Kidney epithelial cell (primary cell): ENCODE results near the gene ZNF560. TPM values are rescaled to one million over a fixed set of nuclear protein-coding genes. Genes with fewer than 3 reads are reported as not detected.

ENCODE experiments used
- DNase-seq: peaks from one replicate; pipeline ENCODE4 v3.0.0-alpha.2; 2010; ENCODE audit warnings: low read depth
- H3K27me3 ChIP-seq: 2 replicates; pipeline ENCODE4 v1.6.0; 2011; ENCODE audit warnings: low read length; ENCODE audit not compliant: control insufficient read depth, insufficient read depth
- H3K36me3 ChIP-seq: 2 replicates; pipeline ENCODE4 v1.5.1; 2011; ENCODE audit warnings: low read length; ENCODE audit not compliant: control insufficient read depth, insufficient read depth
- H3K4me3 ChIP-seq: 2 replicates; pipeline ENCODE4 v1.5.1; 2011; ENCODE audit warnings: low read depth, mild to moderate bottlenecking, control low read depth, low read length
- CTCF ChIP-seq: IDR thresholded peaks from 2 replicates; pipeline ENCODE4 v1.5.1; 2011; ENCODE audit warnings: mild to moderate bottlenecking, moderate library complexity, low read length, control low read depth, inconsistent platforms; ENCODE audit not compliant: insufficient read depth, poor library complexity, severe bottlenecking
- total RNA-seq: library from RNA; depleted of rRNA; stranded (reverse); fragments of >200 nt; gene quantifications from 2 replicates; pipeline ENCODE4 v1.2.3, GENCODE V29; 2015

The ZNF560 gene
- total RNA-seq, 1 donor from 2014 or later: 0.33 TPM

- no peaks in the 10 kb centered on the region for H3K36me3 ChIP-seq
- DNase-seq: no peak
- H3K4me3 ChIP-seq: no peak overlapping the region
- TF ChIP-seq CTCF: no peak
- no peaks in the 10 kb centered on the region for H3K27me3 ChIP-seq
These were observed 11.4 kb downstream of the ZNF560 start for GRCh38 chr19:9487016-9487415.

- no peak for TF ChIP-seq CTCF
- no peak overlapping the region for H3K4me3 ChIP-seq
- H3K27me3 ChIP-seq: no peaks in the 10 kb centered on the region
- no peak for DNase-seq
- no peaks in the 10 kb centered on the region for H3K36me3 ChIP-seq
These were observed 13.3 kb downstream of the ZNF560 start for GRCh38 chr19:9485140-9485539.

DNA sequence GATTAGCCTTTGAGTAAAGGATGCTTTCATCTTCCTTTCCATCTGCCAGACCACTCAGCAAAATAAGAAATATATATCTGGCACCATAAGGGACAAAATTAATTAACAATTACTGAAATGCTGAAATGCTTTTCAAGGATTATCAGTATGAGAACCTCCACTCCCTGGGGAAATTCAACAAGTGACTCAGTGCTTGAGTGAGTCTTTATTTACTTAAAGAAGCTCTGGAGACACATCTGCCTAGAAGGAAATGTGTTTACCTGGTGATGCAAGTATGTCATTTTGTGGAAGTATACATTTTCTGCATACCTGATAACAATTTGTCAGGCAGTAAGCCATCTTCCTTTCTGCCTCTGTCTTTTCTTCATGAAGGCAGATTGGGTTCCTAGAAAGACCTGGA, 23.4 kb downstream of the ZNF560 start:
- no peak for TF ChIP-seq CTCF
- Histone ChIP-seq H3K4me3 (no peak overlapping the region), H3K36me3 (no peaks in the 10 kb centered on the region), H3K27me3 (no peaks in the 10 kb centered on the region)
- DNase-seq: no peak

DNA sequence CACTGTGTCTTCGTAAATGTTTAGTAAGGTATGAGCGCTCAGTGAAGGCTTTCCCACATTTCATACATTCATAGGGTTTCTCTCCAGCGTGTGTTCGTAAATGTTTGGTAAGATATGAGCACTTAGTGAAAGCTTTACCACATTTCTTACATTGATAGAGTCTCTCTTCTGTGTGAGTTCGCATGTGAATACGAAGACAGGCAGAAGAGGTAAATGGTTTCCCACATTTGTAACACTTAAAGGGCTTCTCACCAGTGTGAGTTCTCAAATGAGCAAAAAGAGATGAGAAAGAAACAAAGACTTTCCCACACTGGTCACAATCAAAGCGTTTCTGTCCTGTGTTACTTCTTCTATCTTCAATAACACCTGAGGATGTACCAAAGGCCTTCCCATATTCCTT, 31.3 kb downstream of the ZNF560 start:
- H3K4me3 ChIP-seq: no peak overlapping the region

GRCh38 chr19:9461938-9462337, 36.5 kb downstream of the ZNF560 start:
- no peak for DNase-seq
- no peak for TF ChIP-seq CTCF
- Histone ChIP-seq H3K4me3 (no peak overlapping the region), H3K27me3 (no peaks in the 10 kb centered on the region), H3K36me3 (no peaks in the 10 kb centered on the region)

More for the DNA sequence above, 31.3 kb downstream of the ZNF560 start:
- DNase-seq: no peak
- no peak for TF ChIP-seq CTCF
- H3K27me3 ChIP-seq: no peaks in the 10 kb centered on the region
- no peaks in the 10 kb centered on the region for H3K36me3 ChIP-seq

GRCh38 chr19:9456018-9456689, 42.3 kb downstream of the ZNF560 start:
- H3K4me3 ChIP-seq: no peak overlapping the region
- H3K36me3 ChIP-seq: no peaks in the 10 kb centered on the region
- TF ChIP-seq CTCF: no peak
- DNase-seq: no peak
- no peaks in the 10 kb centered on the region for H3K27me3 ChIP-seq
